ENCODE measurements around the gene TMEM131.

The TMEM131 gene

DNA sequence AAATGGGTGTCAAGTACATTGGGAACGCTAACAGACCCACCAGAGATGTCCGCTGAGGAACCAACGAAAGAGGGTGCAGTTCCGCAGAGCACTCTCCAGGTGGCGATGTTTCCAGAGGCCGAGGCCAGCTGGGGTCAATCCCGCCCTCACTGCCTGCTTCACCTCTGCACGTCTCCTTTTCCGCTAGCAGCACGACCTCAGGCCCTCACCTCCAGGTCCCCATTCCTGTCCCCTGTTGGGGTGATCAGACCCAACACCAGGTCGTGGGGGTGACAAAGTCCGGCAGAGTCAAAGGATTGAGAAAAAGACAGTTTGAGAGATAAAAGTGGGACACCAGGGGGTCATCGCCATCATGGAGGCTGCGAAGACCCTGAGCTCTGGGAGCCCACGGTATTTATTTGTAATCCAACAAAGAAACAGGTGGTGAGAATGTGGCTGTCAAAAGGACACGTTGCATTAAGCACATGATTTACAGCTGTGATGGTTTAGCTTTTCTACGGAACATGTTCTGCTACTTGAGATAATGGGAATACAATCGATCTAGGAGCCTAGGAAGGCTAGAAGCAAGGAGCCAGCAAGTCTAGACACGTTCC, 255.1 kb downstream of the TMEM131 start:
- TF ChIP-seq, protein P1, sequence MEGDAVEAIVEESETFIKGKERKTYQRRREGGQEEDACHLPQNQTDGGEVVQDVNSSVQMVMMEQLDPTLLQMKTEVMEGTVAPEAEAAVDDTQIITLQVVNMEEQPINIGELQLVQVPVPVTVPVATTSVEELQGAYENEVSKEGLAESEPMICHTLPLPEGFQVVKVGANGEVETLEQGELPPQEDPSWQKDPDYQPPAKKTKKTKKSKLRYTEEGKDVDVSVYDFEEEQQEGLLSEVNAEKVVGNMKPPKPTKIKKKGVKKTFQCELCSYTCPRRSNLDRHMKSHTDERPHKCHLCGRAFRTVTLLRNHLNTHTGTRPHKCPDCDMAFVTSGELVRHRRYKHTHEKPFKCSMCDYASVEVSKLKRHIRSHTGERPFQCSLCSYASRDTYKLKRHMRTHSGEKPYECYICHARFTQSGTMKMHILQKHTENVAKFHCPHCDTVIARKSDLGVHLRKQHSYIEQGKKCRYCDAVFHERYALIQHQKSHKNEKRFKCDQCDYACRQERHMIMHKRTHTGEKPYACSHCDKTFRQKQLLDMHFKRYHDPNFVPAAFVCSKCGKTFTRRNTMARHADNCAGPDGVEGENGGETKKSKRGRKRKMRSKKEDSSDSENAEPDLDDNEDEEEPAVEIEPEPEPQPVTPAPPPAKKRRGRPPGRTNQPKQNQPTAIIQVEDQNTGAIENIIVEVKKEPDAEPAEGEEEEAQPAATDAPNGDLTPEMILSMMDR (IDR thresholded peaks at IDR 0.05; ENCODE audit: extremely low read depth, insufficient read depth, missing control alignments): peak; percentile 67
- DNase-seq (ENCODE audit: low spot score): peak; percentile 74
- in situ Hi-C loops (cut with MboI; ENCODE audit: low pct_unique_long_range_greater_than_20kb, low sequenced_read_pairs, unreplicated experiment): no loop called here

DNA sequence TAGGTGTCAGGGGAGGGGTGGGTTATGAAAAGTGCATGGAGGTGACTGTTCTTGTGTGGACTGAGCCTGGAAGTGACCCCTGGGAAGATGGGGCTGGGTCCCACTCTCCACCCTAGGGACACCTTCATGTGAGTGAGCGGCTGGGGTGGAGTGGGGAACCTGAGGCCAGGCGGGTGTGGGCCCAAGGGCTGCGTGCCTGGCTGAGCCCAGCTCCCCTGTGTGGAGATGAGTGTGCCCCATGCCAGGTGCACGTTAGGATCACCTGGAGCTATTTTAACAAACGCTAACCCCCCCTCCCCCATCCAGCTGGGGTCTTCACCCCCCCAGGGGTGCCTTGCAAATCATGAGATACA, 255.9 kb downstream of the TMEM131 start:
- in situ Hi-C loops (cut with MboI; ENCODE audit: low pct_unique_long_range_greater_than_20kb, low sequenced_read_pairs, unreplicated experiment): no loop called here
- TF ChIP-seq, protein P1 (IDR thresholded peaks at IDR 0.05; ENCODE audit: extremely low read depth, insufficient read depth, missing control alignments): no peak

GRCh38 chr2:97739020-97739892, 256.5 kb downstream of the TMEM131 start:
- TF ChIP-seq, protein P1 (IDR thresholded peaks at IDR 0.05; ENCODE audit: extremely low read depth, insufficient read depth, missing control alignments): no peak
- in situ Hi-C loops (cut with MboI; ENCODE audit: low pct_unique_long_range_greater_than_20kb, low sequenced_read_pairs, unreplicated experiment): no loop called here

More for the DNA sequence above, 255.9 kb downstream of the TMEM131 start:
- DNase-seq (ENCODE audit: low spot score): no peak

GRCh38 chr2:97738179-97739019, 257.3 kb downstream of the TMEM131 start:
- no peak for DNase-seq (ENCODE audit: low spot score)
- TF ChIP-seq, protein P1 (IDR thresholded peaks at IDR 0.05; ENCODE audit: extremely low read depth, insufficient read depth, missing control alignments): no peak
- in situ Hi-C loops (cut with MboI; ENCODE audit: low pct_unique_long_range_greater_than_20kb, low sequenced_read_pairs, unreplicated experiment): no loop called here

More at GRCh38 chr2:97739020-97739892, 256.5 kb downstream of the TMEM131 start:
- DNase-seq (ENCODE audit: low spot score): no peak

- TF ChIP-seq, protein P1 (IDR thresholded peaks at IDR 0.05; ENCODE audit: extremely low read depth, insufficient read depth, missing control alignments): no peak
- in situ Hi-C loops (cut with MboI; ENCODE audit: low pct_unique_long_range_greater_than_20kb, low sequenced_read_pairs, unreplicated experiment): no loop called here
- DNase-seq (ENCODE audit: low spot score): no peak
Observed at GRCh38 chr2:97737421-97738178, 258.1 kb downstream of the TMEM131 start.

Measured in GM13977 (cell line).